Measurements from ENCODE around the gene ZNF605.
A peak's percentile ranks its signal among the peaks of the same experiment; 100 is the strongest.
"Not testable (repeated sequence)": the region's sequence is repeated elsewhere in the genome, so short reads cannot be mapped to it uniquely, and the experiment has no call there.

- not testable (repeated sequence) for TF ChIP-seq CHD4 (IDR thresholded peaks at IDR 0.05); RFX5 (IDR thresholded peaks at IDR 0.05; ENCODE audit: low read depth, low read length); POLR2AphosphoS5 (IDR thresholded peaks at IDR 0.05; ENCODE audit: low read length); CBFB (IDR thresholded peaks at IDR 0.05; ENCODE audit: low read depth); EZH2 (IDR thresholded peaks at IDR 0.05; ENCODE audit: borderline replicate concordance, control insufficient read depth, low read depth, low read length); TCF7 (IDR thresholded peaks at IDR 0.05; ENCODE audit: borderline replicate concordance)
- peak in 2 of 3 experiments; percentile 12; a peak in 2 of 6 replicates for TF ChIP-seq CTCF (IDR thresholded peaks at IDR 0.05 in 2 of 3, conservative IDR thresholded peaks at IDR 0.05 in 1 of 3; ENCODE audit: control insufficient read depth in 2 of 3, extremely low read depth in 1 of 3, insufficient read depth in 1 of 3, low read depth in 3 of 3, low read length in 3 of 3)
These were observed 20.8 kb upstream of the ZNF605 start for GRCh38 chr12:132976870-132977269.

Measured in GM12878 (cell line).